GM12878 (cell line): Measurements from ENCODE around the gene MYMX. TPM values are rescaled to one million over a fixed set of nuclear protein-coding genes. Genes with fewer than 3 reads are reported as not detected.

Source experiments
- KDM1A ChIP-seq: fragments of 200-600 bp; sonication (generic); IDR thresholded peaks from 2 replicates; pipeline ENCODE4 v1.6.1; 2016; ENCODE audit warnings: borderline replicate concordance
- LARP7 ChIP-seq: fragments of 450-650 bp; IDR thresholded peaks from 2 replicates; pipeline ENCODE4 v1.6.1; 2017; ENCODE audit warnings: mild to moderate bottlenecking
- MTA2 ChIP-seq: fragments of 450-650 bp; IDR thresholded peaks from 2 replicates; pipeline ENCODE4 v1.6.1; 2016; ENCODE audit warnings: low read depth, mild to moderate bottlenecking, moderate library complexity
- NR2C1 ChIP-seq: fragments of 450-650 bp; IDR thresholded peaks from 2 replicates; pipeline ENCODE4 v1.6.1; 2017; ENCODE audit warnings: antibody characterized with exemption, mild to moderate bottlenecking, moderate library complexity
- PAX5 ChIP-seq: IDR thresholded peaks from 2 replicates; pipeline ENCODE4 v1.6.1; 2011; ENCODE audit warnings: low read depth, low read length, borderline replicate concordance
- PML ChIP-seq: IDR thresholded peaks from 2 replicates; pipeline ENCODE4 v1.6.1; 2012; ENCODE audit warnings: low read length, inconsistent platforms
- RBBP5 ChIP-seq: fragments of 200-600 bp; sonication (generic); conservative IDR thresholded peaks from 2 replicates; pipeline ENCODE4 v1.6.1; 2016
- SMAD5 ChIP-seq: IDR thresholded peaks from 2 replicates; pipeline ENCODE4 v1.6.1; 2016; ENCODE audit warnings: antibody characterized with exemption, low read depth
- SREBF1 ChIP-seq: IDR thresholded peaks from 2 replicates; pipeline ENCODE4 v1.6.1; 2012; ENCODE audit warnings: mild to moderate bottlenecking, low read length
- SUPT20H ChIP-seq: IDR thresholded peaks from 2 replicates; pipeline ENCODE4 v1.6.1; 2011; ENCODE audit warnings: low read depth, mild to moderate bottlenecking, low read length, moderate library complexity, borderline replicate concordance; ENCODE audit not compliant: control insufficient read depth
- USF2 ChIP-seq: IDR thresholded peaks from 2 replicates; pipeline ENCODE4 v1.6.1; 2011; ENCODE audit warnings: low read depth, low read length, improper control_type of control experiment, borderline replicate concordance
- ZBED1 ChIP-seq: IDR thresholded peaks from 2 replicates; pipeline ENCODE4 v1.6.1; 2016; ENCODE audit warnings: borderline replicate concordance
- ZZZ3 ChIP-seq: IDR thresholded peaks from 2 replicates; pipeline ENCODE4 v1.6.1; 2011; ENCODE audit warnings: low read depth; ENCODE audit not compliant: control insufficient read depth, insufficient read length
- polyA plus RNA-seq, 11 experiments: library from polyadenylated mRNA; depleted of rRNA in 4 of 11; unstranded in 6 of 11; stranded (reverse) in 5 of 11; fragments of >200 nt; fragmentation: Nextera tagmentation in 4 of 11; fragmentation: Illumina TruSeq in 1 of 11; extraction: Ambion mirVana in 4 of 11; extraction: Trizol in 1 of 11; gene quantifications; 1 replicate in 1 of 11; 2 replicates in 10 of 11; pipeline versions ENCODE4 v1.2.1 to v1.2.3, GENCODE V29; 2011 to 2016; ENCODE audit warnings: inconsistent platforms in 2 of 11, missing spikeins in 2 of 11, low read depth in 1 of 11
- total RNA-seq, 4 experiments: library from RNA; depleted of rRNA in 3 of 4; stranded (reverse); fragments of >200 nt in 3 of 4; fragmentation: Illumina TruSeq in 1 of 4; extraction: Trizol in 1 of 4; gene quantifications; 2 replicates each; pipeline versions ENCODE4 v1.2.1 to v1.2.3, GENCODE V29; 2013 to 2021

The MYMX gene
- total and polyA plus RNA-seq, 10 of the 15 experiments (the other 5 are each of a cell fraction or from before 2014, with no cell fraction given): not detected

GRCh38 chr6:44172731-44173500, 43.8 kb upstream of the MYMX start (continued):
- no peak for TF ChIP-seq ZZZ3
- no peak for TF ChIP-seq ZBED1
- no peak for TF ChIP-seq USF2
- TF ChIP-seq MTA2: peak; percentile 38; the same call in 1 of the 2 replicates
- no peak for TF ChIP-seq KDM1A
- no peak for TF ChIP-seq RBBP5
- TF ChIP-seq SMAD5: no peak
- TF ChIP-seq SREBF1: no peak
- no peak for TF ChIP-seq NR2C1
- peak; percentile 51; the same call in 1 of the 2 replicates for TF ChIP-seq LARP7
- TF ChIP-seq PAX5: 0 out of 2 replicates have a peak, but pooled peaks have one; percentile 20
- TF ChIP-seq SUPT20H: no peak
- no peak for TF ChIP-seq PML
